Activated CD4-positive, CD25-positive, alpha-beta regulatory T cell treated with anti-CD3 and anti-CD28 coated beads, Interleukin-2, amount 50 U/mL, for 24 hours (primary cell): Measurements from ENCODE around the gene WDR36.
"Not testable (repeated sequence)": the region's sequence is repeated elsewhere in the genome, so short reads cannot be mapped to it uniquely, and the experiment has no call there.

ENCODE experiments used
- ATAC-seq, 2 donors: fragments of 150-1000 bp; cut with Tn5 transposase; one replicate each; pipeline ENCODE4 v1.10.0; 2021; ENCODE audit warnings: mild to moderate bottlenecking in 1 of 2, moderate library complexity in 1 of 2

WDR36 gene

DNA sequence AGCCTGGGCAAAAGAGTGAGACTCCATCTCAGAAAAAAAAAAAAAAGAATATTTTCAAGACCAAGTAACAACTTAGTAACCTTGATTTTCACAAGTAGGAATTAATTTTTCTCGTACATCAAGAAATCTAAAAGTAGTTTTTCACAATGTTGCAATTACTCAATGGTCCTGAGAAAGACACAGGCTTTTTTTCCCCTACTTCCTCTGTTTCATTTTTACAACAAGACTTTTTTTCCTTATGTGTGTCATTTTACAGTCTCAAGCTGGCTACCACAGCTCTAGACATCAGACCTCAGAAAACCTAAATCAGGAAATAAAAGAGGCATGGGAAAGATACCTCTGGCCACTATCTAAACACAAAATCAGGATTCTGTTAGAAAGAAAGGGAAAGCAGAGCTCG is 45.9 kb downstream of the WDR36 start:
- ATAC-seq: no peak

DNA sequence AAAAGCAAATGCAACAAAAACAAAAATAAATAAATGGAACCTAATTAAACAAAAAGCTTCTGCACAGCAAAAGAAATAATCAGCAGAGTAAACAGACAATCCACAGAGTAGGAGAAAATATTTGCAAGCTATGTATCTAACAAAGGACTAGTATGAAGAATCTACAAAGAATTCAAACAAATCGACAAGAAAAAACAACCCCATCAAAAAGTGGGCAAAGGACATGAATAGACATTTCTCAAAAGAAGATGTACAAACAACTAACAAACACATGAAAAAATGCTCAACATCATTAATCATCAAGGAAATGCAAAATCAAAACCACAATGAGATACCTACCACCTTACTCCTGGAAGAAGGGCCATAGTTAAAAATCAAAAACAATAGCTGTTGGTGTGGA is 49.3 kb downstream of the WDR36 start:
- ATAC-seq: not testable (repeated sequence)

DNA sequence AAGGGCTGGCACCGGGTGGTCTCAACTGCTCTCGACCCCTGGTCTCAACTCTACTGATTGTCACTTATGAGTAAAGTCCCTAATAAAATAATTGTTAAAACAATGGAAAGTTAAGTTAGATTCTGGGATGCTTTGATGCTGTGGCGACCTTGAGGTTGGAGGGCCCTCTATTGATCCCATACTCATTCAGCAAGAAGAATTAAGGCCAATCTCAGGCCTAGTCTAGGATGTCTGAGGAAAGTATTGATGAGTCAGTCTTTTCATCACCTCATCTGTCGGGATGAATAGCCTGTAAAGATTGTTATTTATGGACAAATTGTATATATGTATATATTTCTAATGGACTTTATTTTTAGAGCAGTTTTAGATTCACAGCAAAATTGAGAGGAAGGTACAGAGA is 50.8 kb downstream of the WDR36 start:
- no peak for ATAC-seq

DNA sequence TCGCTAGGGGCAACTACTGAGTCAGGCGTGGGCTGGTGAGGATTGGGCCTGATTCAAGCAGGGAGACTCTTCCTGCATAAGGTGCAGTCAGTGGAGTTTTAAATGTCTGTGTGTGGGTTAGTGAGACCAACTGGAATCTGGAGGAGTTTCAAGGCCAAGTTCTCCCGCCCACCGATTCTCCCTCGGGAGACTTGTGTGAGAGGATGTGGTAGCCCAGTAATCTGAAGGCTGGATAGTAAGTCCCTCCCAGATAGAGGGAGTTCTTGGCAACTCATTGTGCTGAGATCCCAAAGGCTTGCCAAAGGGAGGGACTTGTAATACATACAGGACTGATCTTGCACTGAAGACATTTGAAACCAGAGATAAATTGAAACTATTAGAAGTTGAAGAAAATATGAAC is 51.8 kb downstream of the WDR36 start:
- ATAC-seq: no peak

GRCh38 chr5:111144352-111144930 is 52.3 kb downstream of the WDR36 start:
- ATAC-seq: peak in 1 of 2 donors; percentile 30

DNA sequence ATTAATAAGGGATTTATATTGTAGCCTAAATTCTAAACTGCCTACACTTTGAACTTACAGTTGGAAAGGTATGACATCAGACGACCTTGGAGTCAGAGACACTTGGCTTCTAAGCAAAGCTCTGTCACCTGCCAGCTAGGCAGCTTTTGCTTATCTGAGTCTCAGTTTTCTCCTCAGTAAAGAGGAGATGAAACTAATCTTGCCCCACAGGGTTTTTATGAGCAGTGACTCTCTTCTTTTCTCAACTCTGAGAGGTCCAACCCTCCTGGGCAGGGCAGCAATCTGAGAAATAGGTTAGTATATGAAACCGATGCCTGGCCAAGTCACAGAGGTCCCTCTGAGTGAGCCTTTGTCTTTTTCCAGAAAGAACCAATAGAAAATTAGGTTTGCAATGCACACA is 53.9 kb downstream of the WDR36 start:
- no peak for ATAC-seq

GRCh38 chr5:111147502-111147901 is 55.4 kb downstream of the WDR36 start:
- ATAC-seq: no peak

GRCh38 chr5:111151998-111152397 is 59.9 kb downstream of the WDR36 start:
- no peak for ATAC-seq

- no peak for ATAC-seq
These were observed 61.3 kb downstream of the WDR36 start for GRCh38 chr5:111153483-111153882.

DNA sequence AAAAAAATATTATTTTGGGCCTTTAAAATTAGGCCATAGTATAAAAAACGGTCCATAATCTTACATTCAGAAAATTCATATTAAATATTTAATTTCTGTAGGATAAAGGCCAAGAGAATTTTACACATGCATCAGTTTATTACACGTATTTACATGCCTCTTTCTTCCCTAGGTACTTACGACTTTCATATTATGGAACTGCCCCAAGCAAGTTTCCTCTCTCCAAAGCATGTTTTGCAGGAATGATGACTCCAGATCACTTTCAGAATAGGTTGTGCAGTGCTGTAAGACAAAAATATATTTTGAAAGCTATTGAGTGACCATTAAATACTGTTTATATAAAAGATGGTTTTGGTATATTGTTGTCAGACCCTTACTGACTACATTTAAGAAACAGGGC is 61.8 kb downstream of the WDR36 start:
- ATAC-seq: no peak

DNA sequence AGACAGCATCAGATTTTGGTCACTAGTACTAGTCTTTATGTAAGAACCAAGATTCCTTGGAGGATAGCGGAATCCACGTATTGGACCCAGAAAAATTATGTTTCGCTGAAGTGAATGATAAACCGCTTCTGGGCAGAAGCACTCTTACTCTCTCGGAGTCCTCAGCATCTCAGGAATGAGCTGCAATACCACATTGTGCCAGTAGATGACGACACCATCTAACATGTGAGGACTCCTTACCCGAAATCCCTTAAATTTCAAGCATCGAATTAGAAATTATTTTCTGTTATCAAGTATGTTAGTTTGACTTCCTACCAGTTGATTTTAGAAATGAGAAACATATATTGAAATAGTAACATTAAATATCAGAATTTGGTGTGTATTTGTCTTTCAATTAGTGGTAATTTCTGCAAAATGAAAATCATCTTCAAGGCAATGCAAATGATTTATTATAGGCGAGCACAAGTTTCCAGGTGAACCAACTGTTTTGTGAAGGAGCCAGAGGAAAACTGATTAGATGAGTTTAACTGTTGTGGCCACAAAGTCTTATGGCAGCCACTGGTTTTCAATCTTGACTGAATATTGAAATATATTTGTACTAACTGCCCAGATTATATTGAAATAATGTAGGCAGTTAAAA is 66.1 kb downstream of the WDR36 start:
- ATAC-seq: peak; percentile 41 to 59

- no peak for ATAC-seq
These were observed 67.7 kb downstream of the WDR36 start for GRCh38 chr5:111159845-111160244.

DNA sequence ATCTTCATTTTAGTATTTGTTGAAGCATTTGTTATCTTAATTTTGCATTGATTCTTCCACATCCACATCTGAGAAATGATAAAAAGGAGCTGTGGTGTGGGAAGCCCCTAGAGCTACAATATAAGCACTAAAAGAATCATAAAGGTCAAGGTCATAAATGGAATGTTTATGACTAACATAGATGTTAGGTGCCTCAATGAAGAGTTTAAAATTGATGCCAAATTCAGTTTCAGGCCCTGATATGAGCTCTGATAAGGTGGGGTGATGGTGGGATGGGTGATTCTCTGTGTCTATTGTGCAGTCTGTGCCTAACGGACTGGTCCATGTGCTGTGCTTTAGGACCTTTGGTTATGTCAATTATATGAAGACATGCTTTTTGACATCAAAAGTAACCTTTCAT is 70.9 kb downstream of the WDR36 start:
- ATAC-seq: peak in 1 of 2 donors; percentile 9

- ATAC-seq: no peak
These were observed 72.9 kb downstream of the WDR36 start for GRCh38 chr5:111165058-111165457.

- no peak for ATAC-seq
These were observed 75.4 kb downstream of the WDR36 start for GRCh38 chr5:111167551-111167950.

DNA sequence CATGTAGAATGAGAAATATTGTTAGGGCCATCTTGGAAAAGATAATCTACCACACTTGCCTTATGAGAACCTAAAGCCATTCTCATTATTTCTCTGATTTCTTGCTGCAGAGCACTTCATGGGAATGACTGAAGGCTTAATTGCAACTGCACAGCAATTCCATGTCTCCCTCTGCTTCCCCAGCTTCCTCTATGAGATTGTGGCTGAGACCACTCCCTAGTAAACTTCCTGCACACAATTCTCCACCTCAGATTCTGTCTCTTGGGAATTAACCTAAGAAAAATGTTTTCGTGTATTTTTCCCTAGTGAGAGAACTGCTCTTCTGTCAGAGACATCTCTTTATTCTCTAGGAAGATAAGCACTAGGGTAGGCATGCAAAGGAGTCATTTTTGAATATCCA is 76.5 kb downstream of the WDR36 start:
- ATAC-seq: no peak

DNA sequence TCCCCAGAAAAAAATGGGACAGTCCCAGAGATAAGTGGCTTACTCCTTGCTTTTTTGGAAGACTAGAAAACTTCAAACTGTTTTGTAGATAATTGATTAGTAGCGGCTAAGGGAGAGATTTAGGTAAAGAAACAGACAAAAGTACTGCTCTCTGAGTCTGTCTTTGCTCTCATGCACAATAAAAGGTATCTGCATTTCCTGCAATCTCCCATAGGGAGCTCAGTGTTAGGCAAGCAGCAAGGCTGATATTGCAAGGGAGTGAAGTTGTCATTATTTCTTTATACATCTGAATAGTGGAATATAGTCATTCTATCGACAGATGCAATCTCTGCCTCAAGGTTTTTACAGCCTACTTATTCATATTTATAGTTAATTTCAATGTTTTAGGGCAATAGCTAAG is 77.1 kb downstream of the WDR36 start:
- no peak for ATAC-seq

GRCh38 chr5:111170279-111170678 is 78.1 kb downstream of the WDR36 start:
- no peak for ATAC-seq

- no peak for ATAC-seq
These were observed 80.4 kb downstream of the WDR36 start for GRCh38 chr5:111172504-111172903.

DNA sequence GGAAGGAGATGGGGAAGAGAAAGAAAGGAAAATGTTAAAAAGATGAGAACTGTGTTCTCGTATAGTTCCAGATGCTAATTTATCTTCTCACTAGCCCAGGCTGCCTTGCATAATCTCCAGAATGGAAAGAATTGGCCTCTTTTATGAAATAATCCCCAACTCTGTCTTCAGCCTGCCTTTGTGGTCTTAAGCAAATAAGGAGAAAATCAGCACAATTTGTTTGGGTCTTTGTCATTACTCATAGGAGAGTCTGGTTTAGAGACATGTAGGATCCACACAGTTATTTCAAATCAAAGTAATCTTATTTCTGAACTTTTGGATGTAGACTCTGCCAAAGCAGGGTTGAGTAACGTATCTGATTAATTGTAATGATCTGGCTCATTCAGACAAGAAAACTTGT is 81.3 kb downstream of the WDR36 start:
- no peak for ATAC-seq
